Breast epithelium (tissue), 3 donors: ENCODE data around the gene NDST1.

ENCODE experiments used
- POLR2A ChIP-seq: fragments of 450-650 bp; IDR thresholded peaks from one replicate; pipeline ENCODE4 v1.6.1; 2016; ENCODE audit warnings: antibody characterized with exemption, mild to moderate bottlenecking, moderate library complexity
- TF ChIP-seq, protein P1 (sequence below), 3 donors: fragments of 450-650 bp; IDR thresholded peaks; one replicate each; pipeline ENCODE4 v1.5.1; 2016 to 2017; ENCODE audit warnings: antibody characterized with exemption in 3 of 3, mild to moderate bottlenecking in 3 of 3, moderate library complexity in 3 of 3

DNA sequence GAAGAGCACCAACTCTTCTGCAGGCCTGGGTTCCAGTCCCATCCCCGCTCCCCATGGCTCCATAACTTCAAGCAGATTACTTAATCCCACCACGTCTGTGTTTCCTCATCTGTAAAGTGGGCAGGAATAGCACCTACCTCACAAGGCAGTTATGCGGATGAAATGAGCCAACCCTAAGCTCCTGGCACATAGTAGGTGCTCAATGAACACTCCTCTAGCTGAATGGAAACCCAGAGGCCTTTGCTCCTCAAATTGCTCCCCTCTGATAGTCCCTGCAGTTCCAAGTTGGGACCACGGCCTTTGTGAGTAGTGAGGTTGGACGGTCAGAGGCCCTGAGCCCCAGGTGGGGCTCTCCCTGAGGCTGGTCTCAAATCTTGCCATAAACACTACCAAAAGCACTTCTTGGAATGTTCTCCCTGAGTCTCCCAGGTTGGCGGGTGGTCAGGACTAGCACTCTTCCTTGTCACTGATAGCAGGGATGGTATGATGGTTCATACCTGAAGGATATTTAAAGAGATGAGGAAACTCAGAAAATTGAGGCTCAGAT is 97.0 kb downstream of the NDST1 start:
- TF ChIP-seq, protein P1, sequence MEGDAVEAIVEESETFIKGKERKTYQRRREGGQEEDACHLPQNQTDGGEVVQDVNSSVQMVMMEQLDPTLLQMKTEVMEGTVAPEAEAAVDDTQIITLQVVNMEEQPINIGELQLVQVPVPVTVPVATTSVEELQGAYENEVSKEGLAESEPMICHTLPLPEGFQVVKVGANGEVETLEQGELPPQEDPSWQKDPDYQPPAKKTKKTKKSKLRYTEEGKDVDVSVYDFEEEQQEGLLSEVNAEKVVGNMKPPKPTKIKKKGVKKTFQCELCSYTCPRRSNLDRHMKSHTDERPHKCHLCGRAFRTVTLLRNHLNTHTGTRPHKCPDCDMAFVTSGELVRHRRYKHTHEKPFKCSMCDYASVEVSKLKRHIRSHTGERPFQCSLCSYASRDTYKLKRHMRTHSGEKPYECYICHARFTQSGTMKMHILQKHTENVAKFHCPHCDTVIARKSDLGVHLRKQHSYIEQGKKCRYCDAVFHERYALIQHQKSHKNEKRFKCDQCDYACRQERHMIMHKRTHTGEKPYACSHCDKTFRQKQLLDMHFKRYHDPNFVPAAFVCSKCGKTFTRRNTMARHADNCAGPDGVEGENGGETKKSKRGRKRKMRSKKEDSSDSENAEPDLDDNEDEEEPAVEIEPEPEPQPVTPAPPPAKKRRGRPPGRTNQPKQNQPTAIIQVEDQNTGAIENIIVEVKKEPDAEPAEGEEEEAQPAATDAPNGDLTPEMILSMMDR (IDR thresholded peaks at IDR 0.05), result no peak
- TF ChIP-seq POLR2A, result no peak
